Measurements from ENCODE around the gene EVA1A.
A peak's percentile ranks its signal among the peaks of the same experiment; 100 is the strongest.

The EVA1A gene

GRCh38 chr2:75589391-75590105, 28.8 kb upstream of the EVA1A start:
- peak; percentile 19 to 28 for DNase-seq

- DNase-seq: peak in 1 of 2 experiments; percentile 42
Observed at GRCh38 chr2:75587954-75588587, 27.3 kb upstream of the EVA1A start.

GRCh38 chr2:75586971-75587370, 26.2 kb upstream of the EVA1A start:
- peak in 1 of 2 experiments; percentile 63 for DNase-seq

GRCh38 chr2:75582840-75583239, 22.1 kb upstream of the EVA1A start:
- DNase-seq: no peak

- no peak for DNase-seq
Observed at GRCh38 chr2:75580606-75581005, 19.9 kb upstream of the EVA1A start.

GRCh38 chr2:75580156-75580555, 19.4 kb upstream of the EVA1A start:
- no peak for DNase-seq

- no peak for DNase-seq
Observed at GRCh38 chr2:75579186-75579585, 18.4 kb upstream of the EVA1A start.

- DNase-seq: no peak
Observed at GRCh38 chr2:75577280-75577679, 16.5 kb upstream of the EVA1A start.

- no peak for DNase-seq
Observed at GRCh38 chr2:75574106-75574505, 13.4 kb upstream of the EVA1A start.

- DNase-seq: no peak
Observed at GRCh38 chr2:75573145-75573878, 12.6 kb upstream of the EVA1A start.

- DNase-seq: no peak
Observed at GRCh38 chr2:75571730-75572430, 11.1 kb upstream of the EVA1A start.

GRCh38 chr2:75570948-75571729, 10.4 kb upstream of the EVA1A start:
- peak in 1 of 2 experiments; percentile 17 for DNase-seq

- no peak for DNase-seq
Observed at GRCh38 chr2:75570024-75570947, 9.5 kb upstream of the EVA1A start.

GRCh38 chr2:75569546-75569945, 8.8 kb upstream of the EVA1A start:
- no peak for DNase-seq

GRCh38 chr2:75568174-75568573, 7.4 kb upstream of the EVA1A start:
- DNase-seq: no peak

- no peak for DNase-seq
Observed at GRCh38 chr2:75565472-75566462, 5.0 kb upstream of the EVA1A start.

- DNase-seq: no peak
Observed at GRCh38 chr2:75564713-75565359, 4.1 kb upstream of the EVA1A start.

- no peak for DNase-seq
Observed at GRCh38 chr2:75564026-75564688, 3.4 kb upstream of the EVA1A start.

GRCh38 chr2:75563591-75563990, 2.9 kb upstream of the EVA1A start:
- no peak for DNase-seq

Data from NCI-H446 (cell line).